NOMO-1 (cell line): Measurements from ENCODE around the gene POM121L2.
"Not testable (repeated sequence)": the region's sequence is repeated elsewhere in the genome, so short reads cannot be mapped to it uniquely, and the experiment has no call there.

ENCODE experiments used
- DNase-seq, 2 experiments: peaks; one replicate each; lab custom pipeline; 2025; ENCODE audit not compliant: unreplicated experiment in 2 of 2; lab: John Stamatoyannopoulos, UW

Gene POM121L2

GRCh38 chr6:27294409-27294808, 17.7 kb downstream of the POM121L2 start:
- DNase-seq, result no peak

- DNase-seq, result no peak
Measured at GRCh38 chr6:27293436-27294098, 18.5 kb downstream of the POM121L2 start.

GRCh38 chr6:27290850-27291208, 21.2 kb downstream of the POM121L2 start:
- no peak for DNase-seq

- no peak for DNase-seq
Measured at GRCh38 chr6:27290065-27290849, 21.8 kb downstream of the POM121L2 start.

- DNase-seq, result no peak
Measured at GRCh38 chr6:27288136-27289044, 23.7 kb downstream of the POM121L2 start.

- no peak for DNase-seq
Measured at GRCh38 chr6:27287751-27288135, 24.3 kb downstream of the POM121L2 start.

- DNase-seq, result no peak
Measured at GRCh38 chr6:27286141-27286540, 25.9 kb downstream of the POM121L2 start.

- no peak for DNase-seq
Measured at GRCh38 chr6:27283279-27283678, 28.8 kb downstream of the POM121L2 start.

GRCh38 chr6:27281569-27281968, 30.5 kb downstream of the POM121L2 start:
- no peak for DNase-seq

- no peak for DNase-seq
Measured at GRCh38 chr6:27281105-27281539, 31.0 kb downstream of the POM121L2 start.

- DNase-seq, result no peak
Measured at GRCh38 chr6:27280540-27281000, 31.5 kb downstream of the POM121L2 start.

GRCh38 chr6:27280064-27280539, 32.0 kb downstream of the POM121L2 start:
- DNase-seq, result no peak

GRCh38 chr6:27279513-27280063, 32.5 kb downstream of the POM121L2 start:
- no peak for DNase-seq

- DNase-seq, result no peak
Measured at GRCh38 chr6:27275025-27275956, 36.8 kb downstream of the POM121L2 start.

GRCh38 chr6:27273783-27274182, 38.3 kb downstream of the POM121L2 start:
- DNase-seq, result no peak

- no peak for DNase-seq
Measured at GRCh38 chr6:27268803-27269202, 43.3 kb downstream of the POM121L2 start.

GRCh38 chr6:27267857-27268434, 44.1 kb downstream of the POM121L2 start:
- no peak for DNase-seq

- not testable (repeated sequence) for DNase-seq
Measured at GRCh38 chr6:27267003-27267402, 45.1 kb downstream of the POM121L2 start.

- no peak for DNase-seq
Measured at GRCh38 chr6:27263886-27264285, 48.2 kb downstream of the POM121L2 start.
